OCI-LY3 (cell line): ENCODE results near the gene ATP8B4.

Experiments
- H2AFZ ChIP-seq: fragments of 200-600, 300-600 bp; shearing (Covaris generic); 2 replicates; pipeline ENCODE4 v1.6.0; 2014; ENCODE audit warnings: antibody characterized with exemption, low read depth, low read length
- H3K27ac ChIP-seq: fragments of 200-600, 300-600 bp; sonication (generic); 2 replicates; pipeline ENCODE4 v1.5.1; 2014; ENCODE audit warnings: mild to moderate bottlenecking, low read length, moderate library complexity, mixed read lengths
- H3K27me3 ChIP-seq: fragments of 200-600, 300-600 bp; sonication (generic); 2 replicates; pipeline ENCODE4 v1.6.1; 2014; ENCODE audit warnings: low read depth, low read length, mixed read lengths
- H3K36me3 ChIP-seq: fragments of 200-600, 300-600 bp; sonication (generic); replicated peaks from 2 replicates; pipeline ENCODE3; 2014; ENCODE audit warnings: low read depth, low read length, mixed read lengths
- H3K4me1 ChIP-seq: fragments of 300-600, 200-600 bp; sonication (generic); 2 replicates; pipeline ENCODE4 v1.6.1; 2014; ENCODE audit warnings: low read length, mixed read lengths
- H3K4me2 ChIP-seq: fragments of 200-600, 300-600 bp; sonication (generic); 2 replicates; pipeline ENCODE4 v1.6.1; 2014; ENCODE audit warnings: low read length, mixed read lengths
- H3K4me3 ChIP-seq: fragments of 300-600, 200-600 bp; sonication (generic); 2 replicates; pipeline ENCODE4 v1.5.1; 2014; ENCODE audit warnings: antibody characterized with exemption, mild to moderate bottlenecking, low read length, moderate library complexity
- H3K79me2 ChIP-seq: fragments of 300-600, 200-600 bp; shearing (Covaris generic); 2 replicates; pipeline ENCODE4 v1.6.1; 2014; ENCODE audit warnings: mild to moderate bottlenecking, low read length, mixed read lengths
- H3K9ac ChIP-seq: fragments of 300-600, 200-600 bp; shearing (Covaris generic); 2 replicates; pipeline ENCODE4 v1.6.0; 2014; ENCODE audit warnings: mild to moderate bottlenecking, low read length, moderate library complexity
- H3K9me3 ChIP-seq: fragments of 200-600, 300-600 bp; shearing (Covaris generic); 2 replicates; pipeline ENCODE4 v1.6.1; 2014; ENCODE audit warnings: low read length, mixed read lengths; ENCODE audit not compliant: insufficient read depth
- H4K20me1 ChIP-seq: fragments of 200-600, 300-600 bp; sonication (generic); 2 replicates; pipeline ENCODE4 v1.6.1; 2016; ENCODE audit warnings: low read length, mixed read lengths; ENCODE audit not compliant: insufficient read depth
- EZH2phosphoT487 ChIP-seq: fragments of 200-600 bp; shearing (Covaris generic); IDR thresholded peaks from 2 replicates; pipeline ENCODE4 v1.6.1; 2018; ENCODE audit warnings: antibody characterized with exemption, mixed run types, low read depth
- TF ChIP-seq, protein P1 (sequence below): fragments of 200-600, 300-600 bp; sonication (generic); IDR thresholded peaks from 2 replicates; pipeline ENCODE4 v1.5.1; 2014; ENCODE audit warnings: antibody characterized with exemption, low read length, low read depth

ATP8B4 gene

DNA sequence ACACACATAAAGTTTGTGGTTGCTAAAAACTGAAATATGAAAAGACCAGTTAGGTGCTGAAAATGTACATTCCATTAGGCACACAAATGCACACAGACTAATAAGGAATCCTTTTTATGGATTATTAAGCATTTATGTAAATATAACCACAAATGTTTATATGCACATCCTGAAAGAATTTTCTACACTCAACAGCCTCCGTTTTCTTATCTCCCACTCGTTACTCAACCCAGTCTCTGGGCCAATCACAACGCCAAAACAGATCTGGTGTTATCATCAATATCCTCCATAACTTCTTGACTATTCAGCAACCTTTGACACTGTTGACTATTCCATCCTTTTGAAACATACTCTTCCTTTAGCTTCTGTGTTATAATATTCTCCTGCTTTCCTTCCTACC lies 136.4 kb downstream of the ATP8B4 start:
- Histone ChIP-seq H3K4me1 (no peaks in the 10 kb centered on the region), H3K27ac (no peak overlapping the region), H3K36me3 (no peaks in the 10 kb centered on the region), H4K20me1 (no peaks in the 10 kb centered on the region), H3K27me3 (0 out of 2 replicates have a peak, but pooled peaks cover 6% of the 10 kb centered on the region), H3K9ac (no peak overlapping the region), H2AFZ (no peak overlapping the region), H3K4me3 (no peak overlapping the region), H3K79me2 (no peaks in the 10 kb centered on the region), H3K4me2 (no peak overlapping the region), H3K9me3 (no peaks in the 10 kb centered on the region)
- TF ChIP-seq, protein P1, sequence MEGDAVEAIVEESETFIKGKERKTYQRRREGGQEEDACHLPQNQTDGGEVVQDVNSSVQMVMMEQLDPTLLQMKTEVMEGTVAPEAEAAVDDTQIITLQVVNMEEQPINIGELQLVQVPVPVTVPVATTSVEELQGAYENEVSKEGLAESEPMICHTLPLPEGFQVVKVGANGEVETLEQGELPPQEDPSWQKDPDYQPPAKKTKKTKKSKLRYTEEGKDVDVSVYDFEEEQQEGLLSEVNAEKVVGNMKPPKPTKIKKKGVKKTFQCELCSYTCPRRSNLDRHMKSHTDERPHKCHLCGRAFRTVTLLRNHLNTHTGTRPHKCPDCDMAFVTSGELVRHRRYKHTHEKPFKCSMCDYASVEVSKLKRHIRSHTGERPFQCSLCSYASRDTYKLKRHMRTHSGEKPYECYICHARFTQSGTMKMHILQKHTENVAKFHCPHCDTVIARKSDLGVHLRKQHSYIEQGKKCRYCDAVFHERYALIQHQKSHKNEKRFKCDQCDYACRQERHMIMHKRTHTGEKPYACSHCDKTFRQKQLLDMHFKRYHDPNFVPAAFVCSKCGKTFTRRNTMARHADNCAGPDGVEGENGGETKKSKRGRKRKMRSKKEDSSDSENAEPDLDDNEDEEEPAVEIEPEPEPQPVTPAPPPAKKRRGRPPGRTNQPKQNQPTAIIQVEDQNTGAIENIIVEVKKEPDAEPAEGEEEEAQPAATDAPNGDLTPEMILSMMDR = no peak
- no peak for TF ChIP-seq EZH2phosphoT487

GRCh38 chr15:49979705-49980382 lies 139.2 kb downstream of the ATP8B4 start:
- no peak for TF ChIP-seq EZH2phosphoT487
- TF ChIP-seq, protein P1 = no peak
- Histone ChIP-seq H2AFZ (no peak overlapping the region), H3K36me3 (no peaks in the 10 kb centered on the region)

DNA sequence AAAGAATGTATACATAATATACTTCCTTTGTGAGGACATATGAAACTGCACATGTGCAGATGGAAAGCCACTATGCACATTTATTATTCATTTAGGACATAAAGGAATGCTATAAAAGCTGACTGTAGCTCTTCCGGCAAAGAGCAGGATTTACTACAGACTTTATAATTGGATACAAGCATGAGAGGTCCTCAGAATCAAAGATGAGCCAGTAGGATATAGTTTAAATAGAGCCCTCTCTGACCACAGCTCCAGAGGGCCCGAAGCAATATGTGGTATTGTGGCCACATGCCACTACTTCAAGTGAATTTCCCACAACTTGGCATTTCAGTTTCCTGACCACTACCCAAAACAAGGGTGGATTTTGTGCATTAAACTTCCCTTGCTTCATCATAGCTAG lies 140.9 kb downstream of the ATP8B4 start:
- no peak overlapping the region for H2AFZ ChIP-seq
- H3K4me2 ChIP-seq = no peak overlapping the region
- H4K20me1 ChIP-seq = no peaks in the 10 kb centered on the region
- TF ChIP-seq, protein P1 = no peak
- TF ChIP-seq EZH2phosphoT487 = no peak
- H3K4me3 ChIP-seq = no peak overlapping the region
- 0 out of 2 replicates have a peak, but pooled peaks cover 6% of the 10 kb centered on the region for H3K27me3 ChIP-seq
- H3K79me2 ChIP-seq = no peaks in the 10 kb centered on the region
- H3K9ac ChIP-seq = no peak overlapping the region
- H3K27ac ChIP-seq = no peak overlapping the region
- no peaks in the 10 kb centered on the region for H3K4me1 ChIP-seq
- H3K9me3 ChIP-seq = no peaks in the 10 kb centered on the region
- no peaks in the 10 kb centered on the region for H3K36me3 ChIP-seq

More at GRCh38 chr15:49979705-49980382, 139.2 kb downstream of the ATP8B4 start:
- Histone ChIP-seq H3K4me2 (no peak overlapping the region), H3K27ac (no peak overlapping the region), H3K27me3 (0 out of 2 replicates have a peak, but pooled peaks cover 6% of the 10 kb centered on the region), H3K79me2 (no peaks in the 10 kb centered on the region), H4K20me1 (no peaks in the 10 kb centered on the region), H3K4me1 (no peaks in the 10 kb centered on the region), H3K9ac (no peak overlapping the region), H3K9me3 (no peaks in the 10 kb centered on the region), H3K4me3 (no peak overlapping the region)

DNA sequence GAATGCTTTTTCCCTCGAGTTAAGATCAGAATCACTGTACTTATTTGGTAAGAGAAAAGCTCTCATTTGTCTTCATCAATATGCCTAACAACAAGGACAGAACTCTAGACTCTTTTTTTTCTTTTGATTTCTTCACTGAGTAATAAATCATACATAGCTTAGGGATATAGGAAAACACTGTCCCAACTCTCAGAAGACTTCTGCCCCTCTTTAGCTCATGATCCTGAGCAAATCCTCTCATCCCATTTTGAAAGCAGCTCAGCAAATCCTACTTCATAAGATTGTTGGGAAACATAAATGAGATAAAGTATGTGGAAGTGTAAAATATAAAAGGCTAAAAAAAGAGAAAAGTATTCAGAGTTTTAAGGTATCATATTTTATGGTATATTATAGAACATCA lies 141.7 kb downstream of the ATP8B4 start:
- Histone ChIP-seq H3K9ac (no peak overlapping the region), H3K36me3 (no peaks in the 10 kb centered on the region)

More for the DNA sequence above, 141.7 kb downstream of the ATP8B4 start:
- H4K20me1 ChIP-seq = no peaks in the 10 kb centered on the region
- H3K4me3 ChIP-seq = no peak overlapping the region
- H3K27me3 ChIP-seq = 0 out of 2 replicates have a peak, but pooled peaks cover 6% of the 10 kb centered on the region
- no peak overlapping the region for H2AFZ ChIP-seq
- H3K4me2 ChIP-seq = no peak overlapping the region
- H3K27ac ChIP-seq = no peak overlapping the region
- TF ChIP-seq, protein P1 = no peak
- TF ChIP-seq EZH2phosphoT487 = no peak
- no peaks in the 10 kb centered on the region for H3K9me3 ChIP-seq
- no peaks in the 10 kb centered on the region for H3K79me2 ChIP-seq
- no peaks in the 10 kb centered on the region for H3K4me1 ChIP-seq
